Stimulated activated CD4-positive, alpha-beta T cell treated with anti-CD3 and anti-CD28 coated beads, Interleukin-1b, Interleukin-23, amount 100 ng/mL, for 4 hours (primary cell): ENCODE results near the gene CMTR2.

ENCODE experiments used
- DNase-seq, 2 donors: peaks; one replicate each; pipeline ENCODE4 v3.0.0-alpha.2; 2020; ENCODE audit warnings: low read depth in 2 of 2

The CMTR2 gene

GRCh38 chr16:71276589-71277334 lies 12.4 kb downstream of the CMTR2 start:
- DNase-seq: no peak

GRCh38 chr16:71273384-71273783 lies 15.8 kb downstream of the CMTR2 start:
- DNase-seq: no peak

- no peak for DNase-seq
Observed at GRCh38 chr16:71264299-71264698, 24.9 kb downstream of the CMTR2 start.

GRCh38 chr16:71263582-71263981 lies 25.6 kb downstream of the CMTR2 start:
- DNase-seq: no peak

- no peak for DNase-seq
Observed at GRCh38 chr16:71262391-71262790, 26.8 kb downstream of the CMTR2 start.

GRCh38 chr16:71260995-71261394 lies 28.2 kb downstream of the CMTR2 start:
- no peak for DNase-seq

- DNase-seq: no peak
Observed at GRCh38 chr16:71259086-71259485, 30.1 kb downstream of the CMTR2 start.

GRCh38 chr16:71258372-71258771 lies 30.8 kb downstream of the CMTR2 start:
- no peak for DNase-seq

GRCh38 chr16:71257768-71258167 lies 31.4 kb downstream of the CMTR2 start:
- DNase-seq: no peak

GRCh38 chr16:71255721-71256120 lies 33.5 kb downstream of the CMTR2 start:
- DNase-seq: no peak

GRCh38 chr16:71254832-71255525 lies 34.2 kb downstream of the CMTR2 start:
- DNase-seq: no peak

GRCh38 chr16:71250461-71251235 lies 38.6 kb downstream of the CMTR2 start:
- DNase-seq: no peak

- DNase-seq: no peak
Observed at GRCh38 chr16:71249399-71249798, 39.8 kb downstream of the CMTR2 start.

- no peak for DNase-seq
Observed at GRCh38 chr16:71247478-71247877, 41.7 kb downstream of the CMTR2 start.

GRCh38 chr16:71246309-71246708 lies 42.9 kb downstream of the CMTR2 start:
- DNase-seq: no peak

GRCh38 chr16:71244521-71244920 lies 44.7 kb downstream of the CMTR2 start:
- no peak for DNase-seq

- no peak for DNase-seq
Observed at GRCh38 chr16:71242601-71243000, 46.6 kb downstream of the CMTR2 start.

- DNase-seq: no peak
Observed at GRCh38 chr16:71242036-71242435, 47.2 kb downstream of the CMTR2 start.
